ENCODE results near the gene MAP7D2.

Gene MAP7D2

GRCh38 chrX:20038966-20039365, 77.7 kb downstream of the MAP7D2 start:
- no peak for DNase-seq (ENCODE audit: low spot score)

DNA sequence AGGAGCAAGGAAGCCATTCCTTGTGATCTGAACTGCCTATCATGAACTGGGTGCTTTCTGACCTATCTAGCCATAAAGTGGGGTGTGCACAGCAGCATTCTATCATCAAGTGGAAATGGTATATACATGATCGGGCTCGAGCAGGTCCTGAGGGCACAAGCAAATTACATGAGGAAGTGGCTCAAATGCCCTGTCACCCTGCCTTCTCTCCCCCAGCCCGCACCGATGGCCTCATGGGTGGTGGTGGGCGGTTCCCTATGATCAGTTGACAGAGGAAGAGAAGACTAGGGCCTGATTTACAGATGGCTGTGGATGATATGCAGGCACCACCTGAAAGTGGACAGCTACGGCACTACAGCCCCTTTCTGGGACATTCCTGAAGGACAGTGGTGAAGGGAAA, 79.5 kb downstream of the MAP7D2 start:
- no peak for DNase-seq (ENCODE audit: low spot score)

DNA sequence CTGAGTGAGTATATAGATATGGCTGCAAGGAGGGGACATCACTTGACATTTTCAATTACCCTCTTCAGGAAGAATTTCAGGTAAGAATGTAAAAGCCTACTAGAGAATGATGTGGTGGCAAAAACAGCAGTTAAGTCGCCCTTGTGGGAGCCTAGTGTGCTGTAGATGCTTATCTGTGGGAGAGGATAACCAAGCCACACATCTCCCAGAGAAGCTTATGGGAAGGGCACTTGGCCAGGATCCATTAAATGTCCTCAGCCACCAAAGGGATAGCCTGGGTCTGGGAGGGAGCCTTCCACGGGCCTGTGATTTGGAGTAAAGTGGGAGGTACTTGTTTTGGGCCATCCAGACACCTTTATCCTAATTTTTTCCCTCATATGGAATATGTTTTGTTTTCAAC, 84.5 kb downstream of the MAP7D2 start:
- no peak for DNase-seq (ENCODE audit: low spot score)

DNA sequence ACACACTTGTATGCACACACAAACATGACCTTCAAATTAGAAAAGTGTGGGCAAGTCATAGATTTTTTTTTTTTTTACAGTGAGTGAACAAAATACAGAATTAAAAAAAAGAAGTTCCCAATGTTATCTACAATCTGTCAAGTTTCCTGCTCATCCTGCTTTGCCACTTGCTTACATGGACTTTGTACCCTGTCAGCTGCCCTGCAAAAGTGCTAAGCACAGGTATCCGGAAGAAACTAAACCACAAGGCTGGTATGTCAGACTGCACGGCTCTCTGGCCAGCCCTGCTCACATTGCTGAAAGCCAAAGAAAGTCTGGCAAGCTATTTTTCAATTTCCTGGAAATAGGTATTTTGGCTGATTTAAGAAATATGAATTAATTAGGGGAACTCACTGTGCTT, 87.0 kb downstream of the MAP7D2 start:
- DNase-seq (ENCODE audit: low spot score) = no peak

- DNase-seq (ENCODE audit: low spot score) = no peak
Measured at GRCh38 chrX:20028588-20028987, 88.1 kb downstream of the MAP7D2 start.

GRCh38 chrX:20026278-20026677, 90.4 kb downstream of the MAP7D2 start:
- DNase-seq (ENCODE audit: low spot score) = no peak

DNA sequence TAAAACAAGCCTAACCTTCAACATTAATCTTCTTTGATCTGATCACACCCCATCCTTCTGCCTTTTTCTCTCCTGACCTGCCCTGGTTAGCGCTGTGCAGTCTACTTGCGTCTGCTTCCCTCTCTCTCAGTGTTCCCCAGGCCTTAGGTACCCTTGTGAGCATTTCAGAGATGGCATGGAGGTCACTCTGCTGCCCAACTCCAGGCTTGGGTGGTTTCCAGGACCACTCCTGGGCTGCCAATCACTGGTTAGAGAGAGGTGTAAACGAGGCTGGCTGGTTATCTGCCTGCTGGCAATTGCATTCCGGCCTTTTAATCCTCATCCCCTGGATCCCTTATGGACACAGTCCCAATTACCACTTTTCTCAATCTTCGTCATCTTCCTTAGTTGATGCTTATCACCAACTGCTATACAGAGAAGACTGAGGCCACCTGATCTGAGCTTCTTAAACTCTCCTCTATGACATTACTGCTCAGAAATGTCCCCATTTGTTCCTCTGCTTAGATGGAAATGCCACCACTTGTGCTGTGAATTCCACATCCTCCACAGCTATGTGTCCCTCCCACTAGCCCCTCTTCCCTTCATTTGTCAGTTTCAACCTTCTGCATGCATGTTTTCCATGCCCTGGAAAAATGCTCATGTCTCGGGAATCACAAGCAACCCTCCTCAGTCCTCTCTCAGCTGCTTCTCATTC, 96.9 kb downstream of the MAP7D2 start:
- no peak for DNase-seq (ENCODE audit: low spot score)

DNA sequence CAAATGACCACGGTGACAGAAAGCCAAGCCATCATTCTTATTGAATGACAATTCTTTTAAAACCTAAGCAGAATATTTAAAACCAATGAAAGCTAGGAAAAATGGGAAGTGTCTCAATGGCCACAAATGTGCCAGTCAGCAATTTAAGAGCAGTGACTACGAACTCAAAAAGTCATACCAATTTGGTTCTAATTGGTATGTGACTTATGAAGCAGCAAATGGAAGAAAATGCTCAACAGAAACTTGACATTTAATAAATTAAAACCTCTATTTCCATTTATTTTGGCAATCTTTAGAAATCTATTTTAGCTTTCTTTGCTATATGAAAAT, 100.1 kb downstream of the MAP7D2 start:
- DNase-seq (ENCODE audit: low spot score) = no peak

- no peak for DNase-seq (ENCODE audit: low spot score)
Measured at GRCh38 chrX:20015945-20016615, 100.6 kb downstream of the MAP7D2 start.

DNA sequence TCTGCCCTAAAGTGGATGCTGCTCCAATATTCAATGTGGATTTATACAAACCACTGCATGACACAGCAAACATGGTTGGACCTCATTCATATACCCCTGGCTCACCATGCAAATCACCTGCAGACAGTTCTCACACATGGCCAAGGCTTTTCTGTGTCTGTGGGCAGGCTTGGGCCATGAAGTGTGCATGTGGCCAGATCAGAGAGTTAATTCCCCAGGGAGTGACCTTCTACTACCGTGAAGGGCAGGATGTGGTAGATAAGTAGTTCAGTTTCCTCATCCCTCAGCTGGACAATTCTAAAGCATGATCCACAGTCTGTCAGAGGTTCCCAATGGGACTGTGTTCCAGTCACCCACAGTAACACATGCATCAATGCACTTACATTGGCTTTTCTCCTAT, 101.3 kb downstream of the MAP7D2 start:
- DNase-seq (ENCODE audit: low spot score) = no peak

- DNase-seq (ENCODE audit: low spot score) = no peak
Measured at GRCh38 chrX:20011608-20012007, 105.1 kb downstream of the MAP7D2 start.

DNA sequence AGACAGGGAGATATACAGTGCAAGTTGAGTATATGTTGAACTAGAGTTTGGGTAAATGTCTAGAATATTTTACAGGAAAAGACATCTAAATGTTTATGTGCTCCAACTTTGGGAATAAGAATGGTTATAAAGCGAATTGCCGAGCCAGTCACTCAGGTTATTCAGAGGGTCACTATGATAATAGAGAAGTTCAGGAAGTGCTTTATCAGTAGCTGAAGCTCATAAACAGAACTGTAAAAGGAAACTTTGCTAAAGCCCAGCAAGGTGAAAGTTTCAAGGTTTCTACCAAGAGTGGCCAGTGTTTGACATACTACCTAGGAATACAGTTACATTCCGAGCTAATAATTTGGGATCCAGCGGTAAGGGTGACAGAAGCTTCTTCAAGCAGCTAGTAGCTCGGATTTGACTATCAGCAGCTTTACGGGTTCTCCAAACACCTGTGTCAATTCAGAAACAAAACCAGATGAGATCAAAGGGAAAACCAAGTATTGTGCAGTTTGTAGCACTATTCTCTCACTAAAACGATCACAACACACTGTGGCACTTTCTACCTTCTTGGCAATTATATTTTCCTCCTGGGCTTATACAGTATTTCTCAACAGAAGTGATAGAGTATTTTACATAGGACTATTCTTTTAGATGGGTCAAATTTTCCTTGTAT, 108.6 kb downstream of the MAP7D2 start:
- no peak for DNase-seq (ENCODE audit: low spot score)

DNA sequence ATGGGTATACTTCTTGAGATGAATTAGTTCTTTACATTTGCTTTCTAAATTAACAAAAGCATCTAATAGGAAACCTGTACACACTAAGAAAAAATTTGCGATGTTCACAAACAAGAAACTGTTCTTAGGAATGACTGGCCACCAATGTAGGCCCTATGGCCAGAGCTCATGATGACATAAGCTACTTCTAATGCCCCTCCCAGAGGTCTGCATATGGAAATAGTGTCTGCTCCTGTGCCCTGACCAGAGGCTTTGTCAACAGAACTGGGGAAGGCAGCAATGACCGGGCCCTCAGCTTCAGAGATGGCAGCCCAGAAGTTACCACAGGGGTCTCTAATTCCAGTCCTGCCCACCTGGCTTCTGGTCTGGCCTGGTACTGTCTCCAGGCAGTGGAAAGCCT, 110.8 kb downstream of the MAP7D2 start:
- DNase-seq (ENCODE audit: low spot score) = no peak

GRCh38 chrX:20001588-20001987, 115.1 kb downstream of the MAP7D2 start:
- DNase-seq (ENCODE audit: low spot score) = no peak

DNA sequence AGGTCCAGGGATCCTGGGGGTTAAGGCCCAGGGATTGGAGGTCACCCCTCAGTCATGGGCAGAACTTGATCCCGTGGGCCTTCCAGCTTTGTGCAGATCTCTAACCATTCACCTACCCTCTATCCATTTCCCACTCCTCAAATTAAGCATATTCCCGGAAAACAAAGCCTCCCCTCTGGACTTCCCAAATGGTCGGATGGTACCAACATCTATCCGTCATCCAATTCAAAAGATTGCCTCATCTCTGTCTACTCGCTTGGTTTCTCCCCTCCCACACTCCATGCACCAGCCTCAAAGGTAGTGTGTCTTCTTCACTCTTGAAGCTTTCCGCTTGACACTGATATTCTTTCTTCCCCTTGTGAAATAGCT, 125.4 kb downstream of the MAP7D2 start:
- DNase-seq (ENCODE audit: low spot score) = no peak

DNA sequence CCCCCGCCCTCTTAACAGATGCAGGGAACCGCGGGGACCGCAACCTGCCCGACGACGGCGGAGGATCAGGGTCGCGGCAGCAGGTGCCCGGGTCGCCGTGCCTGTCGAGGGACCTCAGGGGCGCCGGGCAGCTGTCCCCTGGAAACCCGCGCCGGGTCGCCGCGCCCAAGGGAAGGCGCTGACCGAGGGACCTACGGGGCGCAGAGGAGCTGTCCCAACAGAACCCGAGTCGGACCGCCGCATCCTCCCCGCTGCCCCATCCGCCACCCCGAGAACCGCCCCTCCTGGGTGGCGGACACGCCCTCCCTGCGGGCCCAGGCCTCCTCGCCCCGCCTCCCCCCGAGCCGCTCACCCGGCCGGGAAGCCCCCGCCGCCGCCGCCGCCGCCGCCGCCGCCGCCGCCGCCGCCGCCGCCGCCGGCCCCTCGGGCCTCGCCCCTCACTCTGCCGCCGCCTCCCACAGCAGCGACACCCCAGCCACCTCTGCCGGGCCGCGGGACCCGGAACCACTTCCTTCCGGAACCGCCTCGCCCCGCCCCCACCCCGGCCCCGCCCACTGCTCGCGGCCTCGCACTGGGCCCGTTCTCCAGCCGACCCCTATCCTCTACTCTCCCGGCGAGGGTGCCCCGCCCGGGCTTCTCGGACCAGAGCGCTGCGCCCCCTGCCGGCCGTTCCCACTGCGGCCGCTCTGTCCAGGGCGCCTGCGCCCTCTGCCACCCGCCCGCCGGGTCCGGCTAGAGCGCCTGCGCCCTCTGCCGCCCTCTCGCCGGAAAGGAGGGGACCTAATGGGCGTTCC, 126.0 kb downstream of the MAP7D2 start, which contains the start of gene BCLAF3:
Gene BCLAF3, minus strand, starts transcription at position 506 of the 794 bp plus-strand sequence. CDS start 20,797 bp downstream, outside the sequence.
- peak; percentile 81 for DNase-seq (ENCODE audit: low spot score)

GRCh38 chrX:19990151-19990555, 126.6 kb downstream of the MAP7D2 start:
- peak; percentile 16 for DNase-seq (ENCODE audit: low spot score)

DNA sequence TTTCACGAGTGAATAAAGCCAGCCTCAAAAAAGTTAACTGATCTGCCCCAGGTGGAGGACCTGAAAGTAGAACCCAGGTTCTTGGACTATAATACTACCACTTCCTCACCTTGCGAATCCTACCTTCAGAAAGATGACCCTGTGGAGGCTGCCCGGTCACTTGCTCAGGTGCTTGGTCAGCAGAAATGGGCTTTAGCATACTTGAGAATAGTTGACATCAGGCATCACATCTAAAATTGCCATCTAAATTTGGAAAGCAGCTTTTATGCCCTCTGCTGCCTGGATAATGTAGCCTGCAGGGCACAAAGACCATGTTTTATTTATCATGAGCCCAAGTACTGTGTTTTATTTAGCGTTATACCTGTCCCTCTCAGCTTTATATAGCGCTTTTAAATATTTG, 128.9 kb downstream of the MAP7D2 start:
- DNase-seq (ENCODE audit: low spot score) = no peak

DNA sequence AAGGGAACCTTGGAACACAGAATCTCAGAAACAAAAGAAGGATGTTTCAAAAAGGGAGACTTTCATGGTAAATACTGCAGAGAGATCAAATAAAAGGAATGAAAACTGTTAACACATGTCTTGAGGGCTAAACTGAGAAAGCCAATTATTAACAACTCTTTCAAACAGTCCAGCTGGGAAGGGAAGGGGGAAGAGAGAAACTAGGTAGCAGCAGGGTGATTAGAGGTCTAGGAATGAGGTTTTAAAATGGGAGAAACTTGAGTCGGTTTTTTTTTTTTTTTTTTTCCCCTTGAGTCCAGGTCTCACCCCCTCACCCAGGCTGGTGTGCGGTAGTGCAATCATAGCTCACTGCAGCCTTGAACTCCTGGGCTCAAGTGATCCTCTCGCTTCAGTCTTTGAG, 130.2 kb downstream of the MAP7D2 start:
- DNase-seq (ENCODE audit: low spot score) = no peak

DNA sequence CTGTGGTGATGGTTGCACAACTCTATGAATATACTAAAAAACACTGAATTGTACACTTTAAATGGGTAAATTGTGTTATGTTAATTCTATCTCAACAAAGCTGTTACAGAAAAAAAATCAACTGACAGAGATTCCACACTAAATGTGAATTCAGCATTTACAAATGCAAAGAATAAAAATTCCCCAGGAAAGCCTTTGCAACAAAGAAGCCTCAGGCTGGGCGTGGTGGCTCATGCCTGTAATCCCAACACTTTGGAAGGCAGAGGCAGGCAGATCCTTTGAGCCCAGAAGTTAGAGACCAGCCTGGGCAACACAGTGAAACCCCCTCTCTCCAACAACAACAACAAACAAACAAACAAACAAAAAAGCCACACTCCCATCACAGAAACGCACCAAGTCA, 134.8 kb downstream of the MAP7D2 start:
- DNase-seq (ENCODE audit: low spot score) = no peak

DNA sequence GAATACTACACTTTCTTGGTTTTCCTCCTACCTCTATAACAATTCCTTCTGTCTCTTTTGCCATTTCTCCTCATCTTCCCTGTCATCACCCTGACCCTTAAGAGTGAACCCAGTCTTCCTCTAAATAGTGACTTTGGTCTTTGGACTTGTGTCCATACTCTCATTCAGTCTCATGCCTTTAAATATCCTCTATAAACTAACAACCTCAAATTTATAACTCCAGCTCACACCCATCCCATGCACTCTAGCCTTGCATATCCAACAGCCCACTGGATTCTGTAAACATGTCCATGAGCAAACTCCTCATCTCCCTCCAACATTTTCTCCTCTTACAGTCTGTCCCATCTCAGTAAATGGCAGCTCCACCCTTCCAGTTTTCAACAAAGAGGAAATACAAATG, 140.9 kb downstream of the MAP7D2 start:
- no peak for DNase-seq (ENCODE audit: low spot score)

- no peak for DNase-seq (ENCODE audit: low spot score)
Measured at GRCh38 chrX:19972984-19973383, 143.7 kb downstream of the MAP7D2 start.

DNA sequence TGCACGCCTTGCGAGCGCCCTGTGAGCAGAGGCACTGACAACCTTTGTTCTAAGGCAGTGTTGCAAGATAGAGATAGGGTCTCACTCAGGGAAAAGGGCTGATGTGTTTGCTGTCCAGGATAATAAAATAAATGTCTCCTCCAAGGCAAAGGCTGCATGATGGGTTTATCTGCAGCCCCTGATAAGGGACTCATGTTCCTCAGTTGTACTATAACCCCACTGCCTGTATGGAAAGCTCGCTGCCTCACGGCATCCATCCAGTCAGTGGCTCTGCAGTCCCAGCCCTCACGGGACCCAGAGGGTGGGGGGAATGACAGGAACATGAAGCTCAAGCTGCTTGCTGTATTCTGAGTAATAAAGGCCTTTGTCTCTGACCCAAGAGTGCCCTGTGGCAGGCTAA, 148.4 kb downstream of the MAP7D2 start:
- DNase-seq (ENCODE audit: low spot score) = no peak
